ENCODE measurements around the gene AFF3.

Gene AFF3

GRCh38 chr2:99727199-99727598, 415.2 kb downstream of the AFF3 start:
- no peak for DNase-seq

GRCh38 chr2:99726691-99727090, 415.7 kb downstream of the AFF3 start:
- no peak for DNase-seq

- no peak for DNase-seq
Measured at GRCh38 chr2:99725820-99726219, 416.6 kb downstream of the AFF3 start.

- no peak for DNase-seq
Measured at GRCh38 chr2:99722476-99722875, 419.9 kb downstream of the AFF3 start.

- no peak for DNase-seq
Measured at GRCh38 chr2:99719102-99719501, 423.3 kb downstream of the AFF3 start.

- DNase-seq = no peak
Measured at GRCh38 chr2:99715956-99716355, 426.4 kb downstream of the AFF3 start.

- no peak for DNase-seq
Measured at GRCh38 chr2:99714349-99714748, 428.0 kb downstream of the AFF3 start.

GRCh38 chr2:99711144-99711543, 431.2 kb downstream of the AFF3 start:
- DNase-seq = no peak

GRCh38 chr2:99710721-99711120, 431.7 kb downstream of the AFF3 start:
- DNase-seq = no peak

GRCh38 chr2:99709229-99709628, 433.2 kb downstream of the AFF3 start:
- no peak for DNase-seq

GRCh38 chr2:99708231-99708630, 434.2 kb downstream of the AFF3 start:
- no peak for DNase-seq

- no peak for DNase-seq
Measured at GRCh38 chr2:99707592-99707991, 434.8 kb downstream of the AFF3 start.

- DNase-seq = no peak
Measured at GRCh38 chr2:99706735-99707134, 435.7 kb downstream of the AFF3 start.

- no peak for DNase-seq
Measured at GRCh38 chr2:99701503-99701902, 440.9 kb downstream of the AFF3 start.

- no peak for DNase-seq
Measured at GRCh38 chr2:99700482-99701398, 441.6 kb downstream of the AFF3 start.

- no peak for DNase-seq
Measured at GRCh38 chr2:99698896-99699295, 443.5 kb downstream of the AFF3 start.

- DNase-seq = no peak
Measured at GRCh38 chr2:99697811-99698568, 444.4 kb downstream of the AFF3 start.

GRCh38 chr2:99695944-99696253, 446.5 kb downstream of the AFF3 start:
- no peak for DNase-seq

GRCh38 chr2:99695130-99695943, 447.1 kb downstream of the AFF3 start:
- no peak for DNase-seq

GRCh38 chr2:99694331-99694730, 448.1 kb downstream of the AFF3 start:
- no peak for DNase-seq

GRCh38 chr2:99692785-99693184, 449.6 kb downstream of the AFF3 start:
- DNase-seq = no peak

GRCh38 chr2:99691926-99692325, 450.5 kb downstream of the AFF3 start:
- no peak for DNase-seq

GRCh38 chr2:99689145-99689742, 453.1 kb downstream of the AFF3 start:
- no peak for DNase-seq
